ENCODE data around the gene TP53BP2. TPM values are rescaled to one million over a fixed set of nuclear protein-coding genes. Genes with fewer than 3 reads are reported as not detected.

Gene TP53BP2, protein sequence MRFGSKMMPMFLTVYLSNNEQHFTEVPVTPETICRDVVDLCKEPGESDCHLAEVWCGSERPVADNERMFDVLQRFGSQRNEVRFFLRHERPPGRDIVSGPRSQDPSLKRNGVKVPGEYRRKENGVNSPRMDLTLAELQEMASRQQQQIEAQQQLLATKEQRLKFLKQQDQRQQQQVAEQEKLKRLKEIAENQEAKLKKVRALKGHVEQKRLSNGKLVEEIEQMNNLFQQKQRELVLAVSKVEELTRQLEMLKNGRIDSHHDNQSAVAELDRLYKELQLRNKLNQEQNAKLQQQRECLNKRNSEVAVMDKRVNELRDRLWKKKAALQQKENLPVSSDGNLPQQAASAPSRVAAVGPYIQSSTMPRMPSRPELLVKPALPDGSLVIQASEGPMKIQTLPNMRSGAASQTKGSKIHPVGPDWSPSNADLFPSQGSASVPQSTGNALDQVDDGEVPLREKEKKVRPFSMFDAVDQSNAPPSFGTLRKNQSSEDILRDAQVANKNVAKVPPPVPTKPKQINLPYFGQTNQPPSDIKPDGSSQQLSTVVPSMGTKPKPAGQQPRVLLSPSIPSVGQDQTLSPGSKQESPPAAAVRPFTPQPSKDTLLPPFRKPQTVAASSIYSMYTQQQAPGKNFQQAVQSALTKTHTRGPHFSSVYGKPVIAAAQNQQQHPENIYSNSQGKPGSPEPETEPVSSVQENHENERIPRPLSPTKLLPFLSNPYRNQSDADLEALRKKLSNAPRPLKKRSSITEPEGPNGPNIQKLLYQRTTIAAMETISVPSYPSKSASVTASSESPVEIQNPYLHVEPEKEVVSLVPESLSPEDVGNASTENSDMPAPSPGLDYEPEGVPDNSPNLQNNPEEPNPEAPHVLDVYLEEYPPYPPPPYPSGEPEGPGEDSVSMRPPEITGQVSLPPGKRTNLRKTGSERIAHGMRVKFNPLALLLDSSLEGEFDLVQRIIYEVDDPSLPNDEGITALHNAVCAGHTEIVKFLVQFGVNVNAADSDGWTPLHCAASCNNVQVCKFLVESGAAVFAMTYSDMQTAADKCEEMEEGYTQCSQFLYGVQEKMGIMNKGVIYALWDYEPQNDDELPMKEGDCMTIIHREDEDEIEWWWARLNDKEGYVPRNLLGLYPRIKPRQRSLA
- total RNA-seq, result 26.8 and 33.3 TPM in 2 replicates

DNA sequence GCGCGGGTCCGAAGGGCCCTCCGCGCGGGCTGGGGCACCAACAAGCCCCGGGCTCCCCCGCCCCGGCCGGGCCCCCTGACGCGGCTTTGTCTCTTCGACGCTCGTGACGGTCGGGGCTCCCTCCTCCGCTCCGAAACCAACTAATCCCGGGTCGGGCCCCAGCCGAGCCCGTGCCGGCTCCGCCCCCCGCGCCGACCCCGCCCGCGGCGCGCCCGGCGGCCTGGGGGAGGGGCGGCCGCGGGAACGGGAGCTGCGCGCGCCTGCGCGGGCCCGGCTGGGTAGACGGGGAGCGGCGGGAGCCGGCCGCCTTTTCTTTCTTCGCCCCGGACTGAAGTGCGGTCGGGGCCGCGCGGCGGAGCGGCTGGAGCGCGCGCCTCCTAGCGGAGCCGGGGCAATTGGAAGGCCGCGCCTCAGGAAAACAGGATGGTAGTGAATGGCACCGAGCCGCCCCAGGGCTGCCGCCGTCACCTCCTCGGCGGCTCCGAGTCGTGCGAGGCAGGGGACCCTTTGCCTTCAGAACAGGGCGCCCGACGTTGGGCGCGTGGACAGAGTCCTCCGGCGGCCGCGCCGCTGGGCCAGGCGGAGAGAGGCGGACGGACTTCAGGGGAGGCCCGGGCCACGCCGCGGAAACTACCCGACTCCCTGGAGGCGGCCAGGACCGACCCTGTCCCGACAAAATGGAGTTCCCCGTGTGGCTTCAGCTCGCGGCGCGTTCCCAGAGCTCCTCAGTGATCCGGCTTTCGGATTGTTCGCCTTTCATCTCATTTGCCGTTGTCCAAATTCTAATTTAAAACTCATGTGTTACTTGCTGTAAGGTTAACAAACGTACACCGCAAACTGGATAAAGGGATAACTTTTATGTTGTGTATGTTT is at the start of gene TP53BP2:
TSS of gene TP53BP2 (minus strand) at position 138 of the 873 bp plus-strand sequence. CDS start 267 bp downstream, outside the sequence.

Other genes with a start within 250 kb of the TP53BP2 start
- gene CAPN8, start 180.2 kb downstream of the TP53BP2 start, total RNA-seq, result not detected in 2 replicates
- gene CAPN2, start 133.4 kb downstream of the TP53BP2 start, total RNA-seq, result 291 and 376 TPM in 2 replicates

Data from vein endothelial cell (primary cell).